Measurements from ENCODE around the gene OR5L2.
"Not testable (repeated sequence)": the region's sequence is repeated elsewhere in the genome, so short reads cannot be mapped to it uniquely, and the experiment has no call there.

Gene OR5L2

GRCh38 chr11:55826919-55827318 lies at the start of gene OR5L2:
Gene OR5L2 (plus strand): TSS chr11:55827219. CDS start chr11:55827219, 0 bp downstream.
- no peak for DNase-seq (ENCODE audit: low spot score)

GRCh38 chr11:55791606-55792005 lies 35.4 kb upstream of the OR5L2 start:
- no peak for DNase-seq (ENCODE audit: low spot score)

GRCh38 chr11:55793321-55793720 lies 33.7 kb upstream of the OR5L2 start:
- no peak for DNase-seq (ENCODE audit: low spot score)

GRCh38 chr11:55795256-55795655 lies 31.8 kb upstream of the OR5L2 start, which contains the start of gene OR5D14:
Gene OR5D14 (plus strand): TSS chr11:55795556. CDS start chr11:55795556, 0 bp downstream.
- DNase-seq (ENCODE audit: low spot score), result no peak

GRCh38 chr11:55806248-55806647 lies 20.8 kb upstream of the OR5L2 start:
- no peak for DNase-seq (ENCODE audit: low spot score)

GRCh38 chr11:55811067-55811466 lies 16.0 kb upstream of the OR5L2 start, which contains the start of gene OR5L1:
Gene OR5L1 (plus strand): TSS chr11:55811367. CDS start chr11:55811467, 100 bp downstream.
- no peak for DNase-seq (ENCODE audit: low spot score)

GRCh38 chr11:55819330-55819729 lies 7.7 kb upstream of the OR5L2 start, which contains the start of gene OR5D18:
Gene OR5D18 (plus strand): TSS chr11:55819630. CDS start chr11:55819630, 0 bp downstream.
- DNase-seq (ENCODE audit: low spot score), result no peak

GRCh38 chr11:55838452-55838851 lies 11.4 kb downstream of the OR5L2 start, which contains the start of gene OR5D16:
Gene OR5D16 (plus strand): TSS chr11:55838752. CDS start chr11:55838752, 0 bp downstream.
- no peak for DNase-seq (ENCODE audit: low spot score)

GRCh38 chr11:55847453-55847852 lies 20.4 kb downstream of the OR5L2 start:
- DNase-seq (ENCODE audit: low spot score), result no peak

GRCh38 chr11:55849037-55849436 lies 22.0 kb downstream of the OR5L2 start:
- no peak for DNase-seq (ENCODE audit: low spot score)

- no peak for DNase-seq (ENCODE audit: low spot score)
These were observed 25.1 kb downstream of the OR5L2 start for GRCh38 chr11:55852141-55852540.

- DNase-seq (ENCODE audit: low spot score), result no peak
These were observed 27.7 kb downstream of the OR5L2 start for GRCh38 chr11:55854704-55855103.

GRCh38 chr11:55867354-55867753 lies 40.3 kb downstream of the OR5L2 start:
- not testable (repeated sequence) for DNase-seq (ENCODE audit: low spot score)

- not testable (repeated sequence) for DNase-seq (ENCODE audit: low spot score)
These were observed 45.7 kb downstream of the OR5L2 start for GRCh38 chr11:55872731-55873130.

- not testable (repeated sequence) for DNase-seq (ENCODE audit: low spot score)
These were observed 46.1 kb downstream of the OR5L2 start for GRCh38 chr11:55873146-55873545.

All from SW480 (cell line).